ENCODE data around the gene NTM.

The NTM gene

DNA sequence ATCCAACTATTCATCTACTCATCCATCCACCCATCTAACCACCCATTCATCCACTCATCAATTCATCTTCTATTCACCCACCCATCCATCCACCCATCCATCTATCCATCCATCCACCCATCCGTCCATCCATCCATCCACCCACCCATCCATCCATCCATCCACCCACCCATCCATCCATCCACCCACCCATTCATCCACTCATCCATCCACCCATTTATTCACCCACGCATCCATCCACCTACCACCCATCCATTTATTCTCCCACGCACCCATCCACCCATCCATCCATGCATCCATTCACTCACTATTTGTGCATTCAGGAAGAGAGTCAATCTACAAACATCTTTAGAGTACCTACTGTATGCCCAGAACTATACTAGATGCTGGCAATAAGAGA, 482.3 kb downstream of the NTM start:
- Histone ChIP-seq H3K9me3 (ENCODE audit: control insufficient read depth in 2 of 2, low read length in 2 of 2) (no peaks in the 10 kb centered on the region), H3K27ac (ENCODE audit: low read length) (no peak overlapping the region)

DNA sequence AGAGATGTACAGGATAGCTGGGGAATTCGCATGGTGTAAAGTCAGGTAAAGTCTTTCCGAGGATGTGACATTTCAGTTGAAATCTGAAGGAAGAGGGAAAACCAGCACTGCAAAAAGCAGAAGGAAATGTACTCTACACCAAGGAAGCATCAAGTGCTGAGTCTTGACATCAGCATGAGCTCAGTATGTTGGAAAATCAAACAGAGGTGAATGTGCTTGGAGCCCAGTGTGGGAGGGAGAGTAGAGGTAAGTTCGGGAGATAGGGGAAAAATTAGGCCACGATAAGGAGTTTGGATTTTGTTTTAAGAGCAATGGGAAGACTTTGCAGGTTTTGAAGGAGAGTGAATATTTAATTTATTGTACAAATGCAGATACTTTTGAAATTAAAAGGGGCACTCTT, 484.0 kb downstream of the NTM start:
- no peak overlapping the region for H3K27ac ChIP-seq (ENCODE audit: low read length)
- no peaks in the 10 kb centered on the region for H3K4me1 ChIP-seq (ENCODE audit: control insufficient read depth, insufficient read depth, low read length)
- no peaks in the 10 kb centered on the region for H3K36me3 ChIP-seq (ENCODE audit: control insufficient read depth in 2 of 2, insufficient read depth in 2 of 2, low read length in 2 of 2)
- H3K9ac ChIP-seq (ENCODE audit: low read length in 2 of 2) = no peak overlapping the region
- H3K4me3 ChIP-seq (ENCODE audit: low read length in 2 of 2) = no peak overlapping the region
- H3K27me3 ChIP-seq (ENCODE audit: control insufficient read depth in 1 of 2, insufficient read depth in 2 of 2, low read length in 2 of 2) = peaks cover 4 to 5% of the 10 kb centered on the region in 2 donors
- no peaks in the 10 kb centered on the region for H3K9me3 ChIP-seq (ENCODE audit: control insufficient read depth in 2 of 2, low read length in 2 of 2)

More for the DNA sequence above, 482.3 kb downstream of the NTM start:
- no peaks in the 10 kb centered on the region for H3K4me1 ChIP-seq (ENCODE audit: control insufficient read depth, insufficient read depth, low read length)
- H3K4me3 ChIP-seq (ENCODE audit: low read length in 2 of 2) = no peak overlapping the region
- no peak overlapping the region for H3K9ac ChIP-seq (ENCODE audit: low read length in 2 of 2)
- H3K36me3 ChIP-seq (ENCODE audit: control insufficient read depth in 2 of 2, insufficient read depth in 2 of 2, low read length in 2 of 2) = no peaks in the 10 kb centered on the region
- peaks cover 3 to 4% of the 10 kb centered on the region in 2 donors for H3K27me3 ChIP-seq (ENCODE audit: control insufficient read depth in 1 of 2, insufficient read depth in 2 of 2, low read length in 2 of 2)

- no peaks in the 10 kb centered on the region for H3K36me3 ChIP-seq (ENCODE audit: control insufficient read depth in 2 of 2, insufficient read depth in 2 of 2, low read length in 2 of 2)
- no peak overlapping the region for H3K4me3 ChIP-seq (ENCODE audit: low read length in 2 of 2)
- H3K27me3 ChIP-seq (ENCODE audit: control insufficient read depth in 1 of 2, insufficient read depth in 2 of 2, low read length in 2 of 2) = peaks cover 4 to 6% of the 10 kb centered on the region in 2 donors
- H3K27ac ChIP-seq (ENCODE audit: low read length) = no peak overlapping the region
- H3K9ac ChIP-seq (ENCODE audit: low read length in 2 of 2) = no peak overlapping the region
- H3K4me1 ChIP-seq (ENCODE audit: control insufficient read depth, insufficient read depth, low read length) = no peaks in the 10 kb centered on the region
- H3K9me3 ChIP-seq (ENCODE audit: control insufficient read depth in 2 of 2, low read length in 2 of 2) = no peaks in the 10 kb centered on the region
Measured at GRCh38 chr11:131855320-131855719, 484.9 kb downstream of the NTM start.

- Histone ChIP-seq H3K36me3 (ENCODE audit: control insufficient read depth in 2 of 2, insufficient read depth in 2 of 2, low read length in 2 of 2) (no peaks in the 10 kb centered on the region), H3K4me3 (ENCODE audit: low read length in 2 of 2) (no peak overlapping the region), H3K9me3 (ENCODE audit: control insufficient read depth in 2 of 2, low read length in 2 of 2) (no peaks in the 10 kb centered on the region), H3K27ac (ENCODE audit: low read length) (no peak overlapping the region), H3K4me1 (ENCODE audit: control insufficient read depth, insufficient read depth, low read length) (no peaks in the 10 kb centered on the region), H3K9ac (ENCODE audit: low read length in 2 of 2) (no peak overlapping the region), H3K27me3 (ENCODE audit: control insufficient read depth in 1 of 2, insufficient read depth in 2 of 2, low read length in 2 of 2) (peaks cover 4 to 8% of the 10 kb centered on the region in 2 donors)
Measured at GRCh38 chr11:131857246-131857645, 486.8 kb downstream of the NTM start.

GRCh38 chr11:131858505-131858904, 488.1 kb downstream of the NTM start:
- H3K36me3 ChIP-seq (ENCODE audit: control insufficient read depth in 2 of 2, insufficient read depth in 2 of 2, low read length in 2 of 2) = no peaks in the 10 kb centered on the region

GRCh38 chr11:131859538-131860210, 489.3 kb downstream of the NTM start:
- H3K36me3 ChIP-seq (ENCODE audit: control insufficient read depth in 2 of 2, insufficient read depth in 2 of 2, low read length in 2 of 2) = no peaks in the 10 kb centered on the region
- no peak overlapping the region for H3K9ac ChIP-seq (ENCODE audit: low read length in 2 of 2)
- peaks cover 4 to 8% of the 10 kb centered on the region in 2 donors for H3K27me3 ChIP-seq (ENCODE audit: control insufficient read depth in 1 of 2, insufficient read depth in 2 of 2, low read length in 2 of 2)
- no peaks in the 10 kb centered on the region for H3K9me3 ChIP-seq (ENCODE audit: control insufficient read depth in 2 of 2, low read length in 2 of 2)
- no peak overlapping the region for H3K4me3 ChIP-seq (ENCODE audit: low read length in 2 of 2)
- H3K4me1 ChIP-seq (ENCODE audit: control insufficient read depth, insufficient read depth, low read length) = no peaks in the 10 kb centered on the region
- H3K27ac ChIP-seq (ENCODE audit: low read length) = no peak overlapping the region

More at GRCh38 chr11:131858505-131858904, 488.1 kb downstream of the NTM start:
- Histone ChIP-seq H3K9me3 (ENCODE audit: control insufficient read depth in 2 of 2, low read length in 2 of 2) (no peaks in the 10 kb centered on the region), H3K27ac (ENCODE audit: low read length) (no peak overlapping the region), H3K27me3 (ENCODE audit: control insufficient read depth in 1 of 2, insufficient read depth in 2 of 2, low read length in 2 of 2) (peaks cover 4 to 8% of the 10 kb centered on the region in 2 donors), H3K4me3 (ENCODE audit: low read length in 2 of 2) (no peak overlapping the region), H3K9ac (ENCODE audit: low read length in 2 of 2) (no peak overlapping the region), H3K4me1 (ENCODE audit: control insufficient read depth, insufficient read depth, low read length) (no peaks in the 10 kb centered on the region)

DNA sequence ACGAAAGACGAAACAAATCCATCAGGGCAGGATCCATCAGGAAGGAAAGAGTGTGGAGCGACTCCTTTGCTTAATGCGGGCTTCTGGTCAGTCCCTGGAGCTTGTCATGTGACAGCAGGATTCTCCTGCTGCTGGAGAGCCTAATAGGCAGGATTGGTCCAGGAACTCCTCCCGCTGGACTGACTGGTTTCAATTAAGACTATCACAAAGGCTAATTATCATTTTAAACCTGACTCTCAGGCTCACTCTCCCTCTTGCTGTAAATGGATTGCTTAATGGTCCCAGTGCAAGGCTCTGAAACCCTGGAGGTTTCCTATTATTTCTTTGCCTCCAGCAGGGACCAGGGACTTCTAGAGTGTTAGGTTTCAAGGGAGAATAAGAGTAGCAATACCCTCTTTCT, 493.8 kb downstream of the NTM start:
- Histone ChIP-seq H3K36me3 (ENCODE audit: control insufficient read depth in 2 of 2, insufficient read depth in 2 of 2, low read length in 2 of 2) (no peaks in the 10 kb centered on the region), H3K4me3 (ENCODE audit: low read length in 2 of 2) (no peak overlapping the region), H3K9me3 (ENCODE audit: control insufficient read depth in 2 of 2, low read length in 2 of 2) (no peaks in the 10 kb centered on the region), H3K4me1 (ENCODE audit: control insufficient read depth, insufficient read depth, low read length) (no peaks in the 10 kb centered on the region), H3K27me3 (ENCODE audit: control insufficient read depth in 1 of 2, insufficient read depth in 2 of 2, low read length in 2 of 2) (peaks cover 0 to 8% of the 10 kb centered on the region in 2 donors), H3K9ac (ENCODE audit: low read length in 2 of 2) (no peak overlapping the region), H3K27ac (ENCODE audit: low read length) (no peak overlapping the region)

DNA sequence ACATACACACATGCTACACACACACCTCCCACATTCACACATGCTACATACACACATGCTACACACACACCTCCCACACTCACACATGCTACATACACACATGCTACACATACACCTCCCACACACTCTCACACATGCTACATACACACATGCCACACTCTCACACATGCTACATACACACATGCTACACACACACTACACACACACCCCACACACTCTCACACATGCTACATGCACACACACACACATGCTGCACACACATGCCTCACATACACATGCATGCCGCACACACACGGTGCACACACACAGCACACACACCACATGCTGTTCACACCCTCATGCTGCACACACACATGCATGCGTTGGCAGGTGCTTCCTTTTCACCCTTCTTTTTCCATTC, 495.4 kb downstream of the NTM start:
- no peak overlapping the region for H3K9ac ChIP-seq (ENCODE audit: low read length in 2 of 2)
- H3K9me3 ChIP-seq (ENCODE audit: control insufficient read depth in 2 of 2, low read length in 2 of 2) = no peaks in the 10 kb centered on the region
- no peaks in the 10 kb centered on the region for H3K4me1 ChIP-seq (ENCODE audit: control insufficient read depth, insufficient read depth, low read length)
- no peaks in the 10 kb centered on the region for H3K36me3 ChIP-seq (ENCODE audit: control insufficient read depth in 2 of 2, insufficient read depth in 2 of 2, low read length in 2 of 2)
- H3K27ac ChIP-seq (ENCODE audit: low read length) = no peak overlapping the region
- no peak overlapping the region for H3K4me3 ChIP-seq (ENCODE audit: low read length in 2 of 2)
- H3K27me3 ChIP-seq (ENCODE audit: control insufficient read depth in 1 of 2, insufficient read depth in 2 of 2, low read length in 2 of 2) = peaks cover 0 to 3% of the 10 kb centered on the region in 2 donors

GRCh38 chr11:131866535-131867400, 496.4 kb downstream of the NTM start:
- H3K27ac ChIP-seq (ENCODE audit: low read length) = no peak overlapping the region

DNA sequence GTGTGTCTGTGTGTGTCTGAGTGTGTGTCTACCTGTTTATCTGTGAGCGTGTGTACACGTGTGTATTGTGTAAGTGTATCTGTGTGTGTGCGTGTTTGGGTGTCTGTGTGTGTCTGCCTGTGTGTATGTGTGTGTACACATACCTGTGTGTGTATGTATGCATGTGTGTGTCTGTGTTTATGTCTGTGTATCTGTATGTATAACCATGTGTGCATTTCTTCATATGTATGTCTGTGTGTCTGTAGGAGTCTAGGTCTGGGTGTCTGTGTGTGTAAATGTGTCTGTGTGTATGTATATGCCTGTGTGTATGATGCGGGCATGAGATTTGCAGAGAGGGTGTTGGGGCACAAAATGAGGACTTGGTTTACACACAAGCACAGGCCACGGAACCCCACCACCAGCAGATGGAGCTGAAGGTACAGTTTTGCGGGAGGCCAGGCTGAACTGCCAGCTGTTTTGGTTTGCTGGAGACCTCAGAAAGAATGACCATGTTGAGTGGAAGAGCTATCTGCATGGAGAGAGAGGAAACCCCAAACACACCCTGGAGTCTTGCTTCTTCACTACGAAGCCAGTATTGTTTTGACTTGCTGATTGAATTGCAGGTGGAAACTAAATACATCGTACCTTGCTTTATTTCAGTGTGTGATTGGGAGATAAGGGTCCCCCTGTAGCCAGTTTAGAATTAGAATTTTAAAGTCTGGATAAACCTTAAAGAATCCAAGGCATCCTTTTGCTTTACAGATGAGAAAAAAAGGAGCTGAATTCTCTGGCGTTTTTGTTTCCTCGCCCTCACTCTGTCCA, 497.2 kb downstream of the NTM start:
- H3K27ac ChIP-seq (ENCODE audit: low read length) = no peak overlapping the region

More at GRCh38 chr11:131866535-131867400, 496.4 kb downstream of the NTM start:
- peaks cover 0 to 3% of the 10 kb centered on the region in 2 donors for H3K27me3 ChIP-seq (ENCODE audit: control insufficient read depth in 1 of 2, insufficient read depth in 2 of 2, low read length in 2 of 2)
- H3K9me3 ChIP-seq (ENCODE audit: control insufficient read depth in 2 of 2, low read length in 2 of 2) = no peaks in the 10 kb centered on the region
- no peak overlapping the region for H3K9ac ChIP-seq (ENCODE audit: low read length in 2 of 2)
- no peaks in the 10 kb centered on the region for H3K36me3 ChIP-seq (ENCODE audit: control insufficient read depth in 2 of 2, insufficient read depth in 2 of 2, low read length in 2 of 2)
- no peak overlapping the region for H3K4me3 ChIP-seq (ENCODE audit: low read length in 2 of 2)
- H3K4me1 ChIP-seq (ENCODE audit: control insufficient read depth, insufficient read depth, low read length) = no peaks in the 10 kb centered on the region

More for the DNA sequence above, 497.2 kb downstream of the NTM start:
- Histone ChIP-seq H3K36me3 (ENCODE audit: control insufficient read depth in 2 of 2, insufficient read depth in 2 of 2, low read length in 2 of 2) (no peaks in the 10 kb centered on the region), H3K27me3 (ENCODE audit: control insufficient read depth in 1 of 2, insufficient read depth in 2 of 2, low read length in 2 of 2) (peaks cover 0 to 3% of the 10 kb centered on the region in 2 donors), H3K4me3 (ENCODE audit: low read length in 2 of 2) (no peak overlapping the region), H3K4me1 (ENCODE audit: control insufficient read depth, insufficient read depth, low read length) (no peaks in the 10 kb centered on the region), H3K9me3 (ENCODE audit: control insufficient read depth in 2 of 2, low read length in 2 of 2) (no peaks in the 10 kb centered on the region), H3K9ac (ENCODE audit: low read length in 2 of 2) (no peak overlapping the region)
